CD4-positive, alpha-beta memory T cell (primary cell): Measurements from ENCODE around the gene ANKMY2. TPM values are rescaled to one million over a fixed set of nuclear protein-coding genes. Genes with fewer than 3 reads are reported as not detected.

Source experiments
- CTCF ChIA-PET: fragments of 350-600 bp; sonication (Branson Sonifier 250); formaldehyde crosslinking; loops from one replicate; lab custom pipeline; 2021; ENCODE audit warnings: inconsistent platforms; ENCODE audit not compliant: partially characterized antibody; lab: Charles Lee
- POLR2A ChIA-PET: fragments of 350-600 bp; sonication (Branson Sonifier 250); formaldehyde crosslinking; loops from one replicate; lab custom pipeline; 2021; ENCODE audit not compliant: partially characterized antibody; lab: Charles Lee
- DNase-seq, 5 donors: peaks; one replicate each; pipeline versions ENCODE4 v3.0.0 to v3.0.0-alpha.2; 2020 to 2022; ENCODE audit warnings: mixed read lengths in 1 of 5
- H3K27ac ChIP-seq: one replicate; pipeline ENCODE4 v1.7.0; 2013; ENCODE audit warnings: low read depth, low read length
- H3K27me3 ChIP-seq: 2 replicates; pipeline ENCODE4 v1.7.0; 2013; ENCODE audit warnings: mild to moderate bottlenecking, low read length, moderate library complexity; ENCODE audit not compliant: insufficient read depth
- H3K36me3 ChIP-seq: 2 replicates; pipeline ENCODE4 v1.7.0; 2013; ENCODE audit warnings: mild to moderate bottlenecking, low read length, moderate library complexity; ENCODE audit not compliant: insufficient read depth
- H3K4me1 ChIP-seq: 2 replicates; pipeline ENCODE4 v1.7.0; 2013; ENCODE audit warnings: mild to moderate bottlenecking, low read length, moderate library complexity; ENCODE audit not compliant: insufficient read depth
- H3K4me3 ChIP-seq, 2 donors: one replicate each; pipeline ENCODE4 v1.7.0; 2013; ENCODE audit warnings: low read length in 2 of 2, mild to moderate bottlenecking in 1 of 2
- H3K9me3 ChIP-seq, 2 donors: one replicate each; pipeline ENCODE4 v1.7.0; 2013; ENCODE audit warnings: low read length in 2 of 2, control low read depth in 1 of 2; ENCODE audit not compliant: control insufficient read depth in 1 of 2
- H3K27ac Mint-ChIP-seq, 7 donors: one replicate each; pipeline ENCODE4 v1.8.0; 2020 to 2021; ENCODE audit warnings: mixed read lengths in 7 of 7, mild to moderate bottlenecking in 6 of 7, inconsistent platforms in 3 of 7, moderate library complexity in 3 of 7
- H3K27me3 Mint-ChIP-seq, 2 donors: one replicate each; pipeline ENCODE4 v1.8.0; 2020 to 2021; ENCODE audit warnings: mixed read lengths in 2 of 2
- H3K36me3 Mint-ChIP-seq, 2 donors: one replicate each; pipeline ENCODE4 v1.8.0; 2020 to 2021; ENCODE audit warnings: mixed read lengths in 2 of 2, inconsistent platforms in 1 of 2, mild to moderate bottlenecking in 1 of 2
- H3K4me1 Mint-ChIP-seq, 4 donors: one replicate each; pipeline ENCODE4 v1.8.0; 2020 to 2021; ENCODE audit warnings: mixed read lengths in 4 of 4, mild to moderate bottlenecking in 1 of 4
- H3K4me3 Mint-ChIP-seq, 8 donors: one replicate each; pipeline ENCODE4 v1.8.0; 2020 to 2021; ENCODE audit warnings: mixed read lengths in 8 of 8, mild to moderate bottlenecking in 7 of 8, moderate library complexity in 6 of 8, inconsistent platforms in 3 of 8
- H3K9me3 Mint-ChIP-seq, 8 donors: one replicate each; pipeline ENCODE4 v1.8.0; 2020 to 2021; ENCODE audit warnings: mixed read lengths in 8 of 8, mild to moderate bottlenecking in 5 of 8, inconsistent platforms in 3 of 8, moderate library complexity in 1 of 8
- intact Hi-C: fragments of 100-400 bp; cut with micrococcal nuclease; formaldehyde crosslinking; loops from one replicate; pipeline ENCODE4 v1.15.1; 2023
- polyA plus RNA-seq, 2 donors: library from polyadenylated mRNA; unstranded; fragments of 300-500 nt; fragmentation: Illumina TruSeq; gene quantifications; one replicate each; pipeline ENCODE4 v1.2.3, GENCODE V29; 2021
- total RNA-seq, 2 experiments: library from RNA; stranded (reverse); gene quantifications; one replicate each; pipeline ENCODE4 v1.2.3, GENCODE V29; 2021

Gene ANKMY2
- total and polyA plus RNA-seq, 4 experiments from 2014 or later, result 13.6 to 21.4 (median 17.6) TPM

DNA sequence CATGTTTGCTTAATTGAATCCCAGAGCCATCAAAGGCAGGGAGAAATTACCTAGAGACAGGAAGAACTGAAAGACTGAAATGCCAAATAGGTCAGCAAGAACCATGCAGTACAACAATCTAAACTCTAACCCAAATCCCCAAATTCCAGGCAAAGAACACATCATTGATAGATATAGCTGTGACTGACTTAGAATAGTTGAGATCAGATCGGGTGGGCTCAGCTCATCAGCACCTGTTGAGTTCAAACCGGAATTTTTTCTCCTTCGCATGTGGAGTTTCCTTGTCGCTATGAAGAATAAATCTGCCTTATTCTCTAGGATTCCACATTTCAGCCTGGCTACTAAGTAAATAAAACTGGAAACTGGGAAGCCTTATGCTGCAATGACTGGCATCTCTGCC, 1.4 kb downstream of the ANKMY2 start:
- peaks cover 44% of the 10 kb centered on the region for H3K4me1 ChIP-seq
- H3K9me3 ChIP-seq, result no peaks in the 10 kb centered on the region
- Mint-ChIP-seq H3K27ac (peak overlapping the region in 6 of 7 donors; percentile 76 to 99 (median 92)), H3K36me3 (peaks cover 3 to 22% of the 10 kb centered on the region in 2 donors), H3K4me1 (peaks cover 39 to 61% (median 48%) of the 10 kb centered on the region in 4 donors), H3K27me3 (no peaks in the 10 kb centered on the region), H3K4me3 (peak overlapping the region; percentile 97 to 100 (median 100)), H3K9me3 (no peaks in the 10 kb centered on the region)
- ChIA-PET POLR2A (interaction anchor here (0.9 to 2.6 kb wide), 2 partner anchors 10 to 223 kb away, joined by 3 to 21 read pairs; partner anchors contain the start of gene CRPPA), CTCF (interaction anchor here (0.5 to 1.6 kb wide), 2 partner anchors 8 to 11 kb away, joined by 3 to 4 read pairs; no protein-coding TSS in a partner anchor)
- H3K4me3 ChIP-seq, result peak overlapping the region; percentile 89 to 96
- peak overlapping the region; percentile 74 for H3K27ac ChIP-seq
- DNase-seq, result no peak
- intact Hi-C loops, result loop anchor here (10.0 kb wide), 1 partner anchor 591 kb away; no protein-coding TSS in a partner anchor
- no peaks in the 10 kb centered on the region for H3K36me3 ChIP-seq
- H3K27me3 ChIP-seq, result no peaks in the 10 kb centered on the region

DNA sequence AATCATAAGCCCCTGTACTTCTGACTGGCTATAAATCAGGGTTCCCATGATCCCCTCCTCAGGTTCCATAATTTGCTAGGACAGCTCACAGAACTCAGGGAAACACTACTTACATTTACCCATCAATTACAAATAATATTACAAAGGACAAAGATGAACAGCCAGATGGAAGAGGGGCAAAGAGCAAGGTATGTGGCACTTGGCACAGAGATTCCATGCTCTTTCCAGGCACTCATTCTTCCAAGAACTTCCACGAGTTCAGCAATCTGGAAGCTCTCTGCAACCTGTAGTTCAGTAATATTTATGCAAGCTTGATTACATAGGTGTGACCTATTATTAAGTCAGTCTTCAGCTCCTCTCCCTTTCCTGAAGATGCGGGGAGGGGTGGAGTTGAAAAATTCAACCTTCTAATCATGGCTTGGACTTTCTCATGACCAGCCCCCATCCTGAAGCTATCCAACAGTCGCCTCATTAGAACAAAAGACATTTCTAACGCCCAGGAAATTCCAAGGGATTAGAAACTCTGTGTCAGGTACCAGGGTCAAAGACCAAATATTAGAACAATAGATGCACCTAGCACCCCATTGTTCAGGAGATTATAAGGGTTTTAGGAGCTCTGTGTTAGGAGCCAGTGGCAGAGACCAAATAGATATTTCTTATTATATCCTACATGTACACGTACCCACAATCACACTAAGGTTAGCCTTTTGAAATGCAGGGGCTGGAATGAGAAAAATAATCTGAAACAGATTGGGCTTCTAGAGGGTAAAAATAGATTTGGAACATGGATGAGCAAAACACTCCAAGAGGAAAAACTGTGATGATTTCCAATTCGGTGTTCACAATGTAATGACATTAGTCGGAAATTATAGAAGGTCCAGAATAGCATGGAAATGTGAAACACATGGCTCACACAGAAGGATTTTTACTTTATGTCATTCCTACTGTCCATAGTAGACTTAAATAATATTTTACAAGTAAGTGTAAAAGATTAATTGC, 7.0 kb downstream of the ANKMY2 start:
- H3K9me3 ChIP-seq, result no peaks in the 10 kb centered on the region
- no peak for DNase-seq
- H3K36me3 Mint-ChIP-seq, result peaks cover 19 to 23% of the 10 kb centered on the region in 2 donors
- H3K4me3 Mint-ChIP-seq, result no peak overlapping the region
- H3K4me3 ChIP-seq, result no peak overlapping the region
- ChIA-PET POLR2A (no interaction called here), CTCF (no interaction called here)
- H3K27me3 Mint-ChIP-seq, result no peaks in the 10 kb centered on the region
- H3K27ac Mint-ChIP-seq, result no peak overlapping the region
- intact Hi-C loops, result no loop called here
- peaks cover 9% of the 10 kb centered on the region for H3K4me1 ChIP-seq
- H3K27ac ChIP-seq, result no peak overlapping the region
- H3K27me3 ChIP-seq, result no peaks in the 10 kb centered on the region
- H3K4me1 Mint-ChIP-seq, result peaks cover 7 to 18% (median 12%) of the 10 kb centered on the region in 4 donors
- H3K9me3 Mint-ChIP-seq, result no peaks in the 10 kb centered on the region
- H3K36me3 ChIP-seq, result no peaks in the 10 kb centered on the region

DNA sequence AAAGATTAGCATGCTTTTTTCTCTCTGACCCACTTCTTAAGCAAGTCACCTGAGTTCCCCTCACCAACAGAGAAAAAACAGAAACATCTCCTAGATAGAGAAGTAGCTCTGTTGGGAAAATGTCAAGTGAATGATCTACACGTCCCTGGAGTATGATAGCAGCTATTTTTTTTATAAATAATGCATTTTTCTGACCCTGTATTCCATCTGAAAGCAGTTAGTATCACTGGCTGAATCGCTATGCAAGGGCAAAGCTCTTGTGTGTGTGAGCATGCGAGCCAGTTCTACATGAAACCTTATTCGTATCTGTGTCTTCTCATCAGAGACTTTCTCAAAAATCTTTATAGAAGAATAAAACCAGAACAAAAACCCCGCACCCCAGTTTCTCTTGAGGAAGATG, 8.2 kb downstream of the ANKMY2 start:
- no peaks in the 10 kb centered on the region for H3K9me3 Mint-ChIP-seq
- ChIA-PET POLR2A (interaction anchor here (1.6 kb wide), 1 partner anchor 9 kb away, joined by 8 read pairs; the partner anchor contains the start of genes ANKMY2 and BZW2), CTCF (no interaction called here)
- Histone ChIP-seq H3K27me3 (no peaks in the 10 kb centered on the region), H3K4me3 (no peak overlapping the region), H3K36me3 (no peaks in the 10 kb centered on the region), H3K4me1 (no peaks in the 10 kb centered on the region), H3K27ac (no peak overlapping the region), H3K9me3 (no peaks in the 10 kb centered on the region)
- no peak for DNase-seq
- peaks cover 20 to 24% of the 10 kb centered on the region in 2 donors for H3K36me3 Mint-ChIP-seq
- H3K27me3 Mint-ChIP-seq, result no peaks in the 10 kb centered on the region
- no peak overlapping the region for H3K4me3 Mint-ChIP-seq
- peaks cover 0 to 12% (median 3%) of the 10 kb centered on the region in 4 donors for H3K4me1 Mint-ChIP-seq
- H3K27ac Mint-ChIP-seq, result no peak overlapping the region
- intact Hi-C loops, result no loop called here

DNA sequence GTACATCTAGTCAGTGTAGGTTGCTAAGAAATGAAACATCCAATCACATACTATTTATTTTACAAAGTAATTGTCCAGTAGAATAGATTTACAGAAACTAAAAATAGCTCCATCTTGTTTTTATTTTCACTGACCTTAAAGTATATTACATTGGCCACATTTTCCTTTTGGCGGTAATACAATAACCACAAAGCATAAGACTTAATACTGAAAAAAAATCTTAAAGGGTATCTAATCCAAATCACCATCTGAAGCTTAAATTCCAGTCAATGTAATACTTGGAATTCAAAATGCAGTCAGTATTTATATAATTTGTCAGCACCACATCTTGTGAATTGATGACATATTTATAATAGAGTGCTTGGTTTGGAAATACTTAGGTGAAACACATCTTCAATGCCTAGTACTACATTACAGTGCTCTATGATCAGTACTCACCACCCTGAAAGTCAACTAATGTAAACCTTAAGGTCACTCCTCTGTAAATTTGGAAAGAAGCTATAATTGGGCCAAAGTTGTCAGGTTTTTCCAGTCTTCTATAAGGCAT, 8.9 kb downstream of the ANKMY2 start:
- DNase-seq, result no peak
- Histone ChIP-seq H3K27me3 (no peaks in the 10 kb centered on the region), H3K36me3 (no peaks in the 10 kb centered on the region), H3K4me3 (no peak overlapping the region), H3K27ac (no peak overlapping the region), H3K4me1 (no peaks in the 10 kb centered on the region), H3K9me3 (no peaks in the 10 kb centered on the region)
- Mint-ChIP-seq H3K27me3 (no peaks in the 10 kb centered on the region), H3K27ac (no peak overlapping the region), H3K36me3 (peaks cover 25 to 29% of the 10 kb centered on the region in 2 donors), H3K9me3 (no peaks in the 10 kb centered on the region), H3K4me1 (peaks cover 0 to 10% (median 0%) of the 10 kb centered on the region in 4 donors), H3K4me3 (no peak overlapping the region)
- intact Hi-C loops, result no loop called here
- ChIA-PET CTCF (interaction anchor here (0.7 kb wide), 1 partner anchor 8 kb away, joined by 4 read pairs; no protein-coding TSS in a partner anchor), POLR2A (interaction anchor here (0.9 to 1.6 kb wide), 2 partner anchors 9 to 48 kb away, joined by 3 to 8 read pairs; partner anchors contain the start of genes ANKMY2 and BZW2)

DNA sequence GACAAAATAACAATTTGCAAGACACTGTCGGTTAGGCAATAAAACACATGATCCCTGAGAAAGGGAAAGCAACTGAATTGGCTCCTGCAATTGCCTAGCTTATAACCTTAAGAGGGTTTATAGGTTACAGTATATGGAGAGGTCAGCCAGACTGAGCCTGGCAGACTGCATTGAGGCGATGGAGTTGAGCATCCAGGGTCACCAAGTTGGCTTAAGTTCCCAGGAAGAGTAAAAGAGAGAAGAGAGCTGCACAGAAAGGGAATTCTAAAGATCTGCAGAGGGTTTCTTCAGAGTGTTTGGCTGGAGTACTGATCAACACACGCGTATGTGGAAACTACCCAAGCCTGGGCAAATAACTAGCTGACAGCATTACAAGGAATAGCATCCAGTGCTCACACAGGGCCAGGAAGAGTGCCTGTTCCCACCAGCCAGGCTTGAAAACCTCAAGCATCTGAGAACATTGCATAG, 11.2 kb downstream of the ANKMY2 start:
- Histone ChIP-seq H3K4me1 (no peaks in the 10 kb centered on the region), H3K36me3 (no peaks in the 10 kb centered on the region), H3K9me3 (no peaks in the 10 kb centered on the region), H3K4me3 (no peak overlapping the region), H3K27ac (no peak overlapping the region), H3K27me3 (no peaks in the 10 kb centered on the region)
- Mint-ChIP-seq H3K27ac (peak overlapping the region in 1 of 7 donors; percentile 52), H3K4me3 (no peak overlapping the region), H3K4me1 (peaks cover 0 to 11% (median 0%) of the 10 kb centered on the region in 4 donors), H3K36me3 (peaks cover 29 to 33% of the 10 kb centered on the region in 2 donors), H3K9me3 (no peaks in the 10 kb centered on the region), H3K27me3 (no peaks in the 10 kb centered on the region)
- POLR2A ChIA-PET, result interaction anchor here (1.0 to 1.2 kb wide), 2 partner anchors 9 to 11 kb away, joined by 3 to 8 read pairs; partner anchors contain the start of genes ANKMY2 and BZW2
- no peak for DNase-seq
- intact Hi-C loops, result no loop called here
- CTCF ChIA-PET, result no interaction called here

DNA sequence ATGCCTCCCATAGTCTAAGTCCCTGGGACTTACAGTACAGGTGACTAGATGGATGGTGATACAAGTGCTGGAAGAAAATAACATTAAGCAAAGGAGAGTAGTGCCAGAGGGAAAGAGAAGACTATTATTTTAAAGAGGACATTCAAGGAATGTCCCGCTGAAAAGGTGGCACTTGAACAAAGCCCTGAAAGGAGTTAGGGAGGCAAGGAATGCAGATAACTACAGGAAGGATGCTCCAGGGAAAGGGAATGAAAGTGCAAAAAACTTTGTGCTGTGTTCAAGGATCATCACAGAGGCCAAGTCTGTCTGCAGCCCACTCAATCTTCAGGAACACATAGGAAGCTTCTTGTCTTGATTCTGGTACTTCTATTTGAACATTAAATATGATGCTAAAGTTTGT, 14.9 kb downstream of the ANKMY2 start:
- POLR2A ChIA-PET, result no interaction called here
- intact Hi-C loops, result no loop called here
- H3K36me3 Mint-ChIP-seq, result peaks cover 25 to 29% of the 10 kb centered on the region in 2 donors

More for the DNA sequence above, 14.9 kb downstream of the ANKMY2 start:
- Histone ChIP-seq H3K27me3 (no peaks in the 10 kb centered on the region), H3K4me3 (no peak overlapping the region), H3K4me1 (no peaks in the 10 kb centered on the region), H3K27ac (no peak overlapping the region), H3K36me3 (no peaks in the 10 kb centered on the region), H3K9me3 (no peaks in the 10 kb centered on the region)
- DNase-seq, result no peak
- Mint-ChIP-seq H3K27me3 (no peaks in the 10 kb centered on the region), H3K4me1 (peaks cover 0 to 6% (median 0%) of the 10 kb centered on the region in 4 donors), H3K27ac (no peak overlapping the region), H3K9me3 (no peaks in the 10 kb centered on the region), H3K4me3 (no peak overlapping the region)
- CTCF ChIA-PET, result no interaction called here
